HepG2 (cell line): ENCODE measurements around the gene PTPRC. TPM values are rescaled to one million over a fixed set of nuclear protein-coding genes. Genes with fewer than 3 reads are reported as not detected.

Experiments used
- ATAC-seq: fragments of 200-7000 bp; cut with Tn5 transposase; 3 replicates; pipeline ENCODE4 v1.9.1; 2020; ENCODE audit warnings: mild to moderate bottlenecking, moderate library complexity
- BruUV-seq: library from RNA; stranded (reverse); fragments of 400-500 nt; replicated peaks from 2 replicates; lab custom pipeline; 2021; lab: Mats Ljungman, UMichigan
- CTCF ChIA-PET: fragments of 300-600 bp; formaldehyde crosslinking; extraction: SDS; loops from one replicate; lab custom pipeline; 2021; ENCODE audit warnings: low total read pairs, inconsistent platforms, low intra/inter-chr PET ratio; lab: Yijun Ruan, JAX
- POLR2A ChIA-PET: fragments of 350-600 bp; sonication (Branson Sonifier 250); formaldehyde crosslinking; loops from one replicate; lab custom pipeline; 2020; ENCODE audit warnings: antibody characterized with exemption, inconsistent platforms; lab: Yijun Ruan, JAX
- DNase-seq: peaks from one replicate; pipeline ENCODE4 v3.0.0-alpha.2; 2015; ENCODE audit warnings: low spot score
- FAIRE-seq: peaks from 3 replicates; lab custom pipeline; 2011; peaks lifted over from hg19 to GRCh38; lab: Jason Lieb, UNC
- H2AFZ ChIP-seq: one replicate; pipeline ENCODE4 v1.6.1; 2011; ENCODE audit warnings: low read length, inconsistent platforms
- H3K27ac ChIP-seq: fragments of 300-600 bp; 3 replicates; pipeline ENCODE4 v1.8.0; 2011; ENCODE audit warnings: mixed run types, mild to moderate bottlenecking, mixed read lengths, low read length, inconsistent platforms; ENCODE audit not compliant: insufficient read depth; ENCODE audit errors: extremely low read length
- H3K27me3 ChIP-seq, 2 experiments: fragments of 200-600 bp in 1 of 2; 2 replicates in 1 of 2; 3 replicates in 1 of 2; pipeline versions ENCODE4 v1.6.0 to v1.8.0; 2011; ENCODE audit warnings: low read length in 2 of 2, mild to moderate bottlenecking in 2 of 2, moderate library complexity in 2 of 2, inconsistent platforms in 1 of 2; ENCODE audit not compliant: insufficient read depth in 2 of 2, control insufficient read depth in 1 of 2
- H3K36me3 ChIP-seq, 2 experiments: fragments of 200-600 bp in 1 of 2; replicated peaks in 1 of 2; 2 replicates in 1 of 2; 3 replicates in 1 of 2; pipeline versions ENCODE4 v1.5.1 to v1.8.0; 2011; ENCODE audit warnings: low read length in 2 of 2, inconsistent platforms in 1 of 2; ENCODE audit not compliant: insufficient read depth in 2 of 2, control insufficient read depth in 1 of 2
- H3K4me1 ChIP-seq: 2 replicates; pipeline ENCODE4 v1.5.1; 2012; ENCODE audit warnings: low read length, inconsistent platforms; ENCODE audit not compliant: insufficient read depth
- H3K4me2 ChIP-seq: 2 replicates; pipeline ENCODE4 v1.6.0; 2011; ENCODE audit warnings: low read depth, low read length, inconsistent platforms
- H3K4me3 ChIP-seq, 3 experiments: fragments of 200-600 bp in 1 of 3; sonication (generic), shearing (Covaris generic) in 1 of 3; replicated peaks in 1 of 3; 2 replicates each; pipeline ENCODE4 v1.5.1; 2011 to 2016; ENCODE audit warnings: low read length in 3 of 3, inconsistent platforms in 2 of 3, low read depth in 2 of 3, mild to moderate bottlenecking in 2 of 3, control low read depth in 1 of 3, mixed read lengths in 1 of 3; ENCODE audit not compliant: insufficient read depth in 1 of 3
- H3K79me2 ChIP-seq: one replicate; pipeline ENCODE4 v1.6.1; 2011; ENCODE audit warnings: low read length, inconsistent platforms; ENCODE audit not compliant: insufficient read depth
- H3K9ac ChIP-seq: 2 replicates; pipeline ENCODE4 v1.6.0; 2011; ENCODE audit warnings: mild to moderate bottlenecking, low read depth, low read length, inconsistent platforms; ENCODE audit not compliant: insufficient read depth
- H3K9me3 ChIP-seq: 2 replicates; pipeline ENCODE4 v1.5.1; 2012; ENCODE audit warnings: mild to moderate bottlenecking, low read length
- H4K20me1 ChIP-seq: 2 replicates; pipeline ENCODE4 v1.6.0; 2011; ENCODE audit warnings: inconsistent platforms, mild to moderate bottlenecking, low read length, moderate library complexity; ENCODE audit not compliant: insufficient read depth
- ATM ChIP-seq: fragments of 450-650 bp; IDR thresholded peaks from 2 replicates; pipeline ENCODE4 v1.7.1; 2017; ENCODE audit warnings: mild to moderate bottlenecking, borderline replicate concordance
- KLF9 ChIP-seq: IDR thresholded peaks from 2 replicates; pipeline ENCODE4 v1.6.1; 2016; ENCODE audit warnings: low read depth
- ZNF292 ChIP-seq: sonication (generic); formaldehyde crosslinking; IDR thresholded peaks from 2 replicates; pipeline ENCODE4 v1.8.1; 2022; ENCODE audit warnings: mild to moderate bottlenecking, low read depth, missing genetic modification reagents, borderline replicate concordance
- WGBS: methylation state at CpG from one replicate; pipeline ENCODE4 v1.1.6; 2017; ENCODE audit warnings: low lambda C conversion rate; 5-methylcytosine and 5-hydroxymethylcytosine counted together
- in situ Hi-C: cut with HindIII; loops from 2 replicates; pipeline ENCODE4 v1.10.0; 2017; ENCODE audit warnings: low pct_unique_long_range_greater_than_20kb; ENCODE audit not compliant: extremely low pct_ligation_motif_present
- intact Hi-C: fragments of 100-400 bp; cut with micrococcal nuclease; formaldehyde crosslinking; loops from one replicate; pipeline ENCODE4 v1.10.0; 2022; ENCODE audit not compliant: unreplicated experiment
- polyA plus RNA-seq, 8 experiments: library from polyadenylated mRNA; depleted of rRNA in 3 of 8; stranded (reverse) in 7 of 8; unstranded in 1 of 8; fragments of >200 nt; fragmentation: Illumina TruSeq in 4 of 8; extraction: Trizol in 4 of 8; gene quantifications; 2 replicates each; pipeline versions ENCODE4 v1.2.1 to v1.2.3, GENCODE V29; 2011 to 2016; ENCODE audit warnings: low read depth in 4 of 8, missing spikeins in 1 of 8, mixed read lengths in 1 of 8; ENCODE audit not compliant: insufficient read depth in 1 of 8
- total RNA-seq, 5 experiments: library from RNA; depleted of rRNA; stranded (reverse); fragments of >200 nt; fragmentation: Illumina TruSeq; extraction: Trizol; gene quantifications; 2 replicates each; pipeline ENCODE4 v1.2.3, GENCODE V29; 2016; ENCODE audit warnings: low read depth in 1 of 5
- TF ChIP-seq, protein P1 (sequence below): sonication (generic); formaldehyde crosslinking; IDR thresholded peaks from 2 replicates; pipeline ENCODE4 v1.4.0; 2020; ENCODE audit warnings: missing genetic modification reagents, low read depth, mild to moderate bottlenecking, borderline replicate concordance
- TF ChIP-seq, protein P2 (sequence below): sonication (generic); formaldehyde crosslinking; IDR thresholded peaks from 2 replicates; pipeline ENCODE4 v1.4.0; 2020; ENCODE audit warnings: mild to moderate bottlenecking, low read depth, missing genetic modification reagents
- TF ChIP-seq, protein P3 (sequence below): IDR thresholded peaks from 2 replicates; pipeline ENCODE4 v1.6.1; 2016; ENCODE audit warnings: low read depth, control low read depth

The PTPRC gene
- total and polyA plus RNA-seq, 2 of the 13 experiments (the other 11 are each of a cell fraction or from before 2014, with no cell fraction given), result not detected

DNA sequence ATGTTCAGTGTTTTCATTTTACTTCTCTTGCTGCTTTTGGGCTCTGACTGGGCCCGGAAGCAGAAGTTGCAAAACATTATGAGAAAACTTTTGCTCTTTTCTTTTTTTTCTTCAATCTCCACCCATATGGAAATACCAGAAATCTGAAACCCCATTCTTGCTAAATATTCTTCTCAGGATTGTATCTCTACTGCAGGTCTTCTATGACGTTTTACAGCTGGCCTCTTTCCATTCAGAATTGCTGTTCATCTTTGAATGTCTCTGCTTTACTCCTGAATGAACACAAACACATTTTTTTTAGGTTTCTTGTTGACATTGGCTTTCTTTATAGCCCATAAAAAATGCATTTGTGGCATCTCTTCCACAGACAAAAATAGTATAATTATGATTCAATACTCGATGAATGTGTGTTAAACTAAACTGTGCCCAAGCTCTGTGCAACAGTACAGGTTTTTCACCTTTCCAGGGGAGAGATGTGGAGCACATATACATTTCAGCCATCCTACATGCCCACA is 18.8 kb downstream of the PTPRC start:
- Histone ChIP-seq H3K27ac (no peak overlapping the region), H3K4me2 (no peak overlapping the region), H3K9me3 (no peaks in the 10 kb centered on the region), H3K9ac (no peak overlapping the region), H3K36me3 (no peaks in the 10 kb centered on the region), H2AFZ (no peak overlapping the region), H3K79me2 (no peaks in the 10 kb centered on the region), H3K4me3 (no peak overlapping the region), H3K27me3 (no peaks in the 10 kb centered on the region), H3K4me1 (no peaks in the 10 kb centered on the region), H4K20me1 (no peaks in the 10 kb centered on the region)
- ChIA-PET POLR2A (no interaction called here), CTCF (no interaction called here)
- TF ChIP-seq ZNF292 (CRISPR knock-in tag), result no peak
- TF ChIP-seq, protein P1, sequence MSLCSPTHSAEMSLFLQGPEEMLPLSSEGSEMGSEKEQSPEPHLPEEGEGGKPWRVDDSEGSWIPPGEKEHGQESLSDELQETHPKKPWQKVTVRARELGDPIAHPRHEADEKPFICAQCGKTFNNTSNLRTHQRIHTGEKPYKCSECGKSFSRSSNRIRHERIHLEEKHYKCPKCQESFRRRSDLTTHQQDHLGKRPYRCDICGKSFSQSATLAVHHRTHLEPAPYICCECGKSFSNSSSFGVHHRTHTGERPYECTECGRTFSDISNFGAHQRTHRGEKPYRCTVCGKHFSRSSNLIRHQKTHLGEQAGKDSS (CRISPR knock-in tag), result no peak
- TF ChIP-seq KLF9, result no peak
- TF ChIP-seq, protein P2, sequence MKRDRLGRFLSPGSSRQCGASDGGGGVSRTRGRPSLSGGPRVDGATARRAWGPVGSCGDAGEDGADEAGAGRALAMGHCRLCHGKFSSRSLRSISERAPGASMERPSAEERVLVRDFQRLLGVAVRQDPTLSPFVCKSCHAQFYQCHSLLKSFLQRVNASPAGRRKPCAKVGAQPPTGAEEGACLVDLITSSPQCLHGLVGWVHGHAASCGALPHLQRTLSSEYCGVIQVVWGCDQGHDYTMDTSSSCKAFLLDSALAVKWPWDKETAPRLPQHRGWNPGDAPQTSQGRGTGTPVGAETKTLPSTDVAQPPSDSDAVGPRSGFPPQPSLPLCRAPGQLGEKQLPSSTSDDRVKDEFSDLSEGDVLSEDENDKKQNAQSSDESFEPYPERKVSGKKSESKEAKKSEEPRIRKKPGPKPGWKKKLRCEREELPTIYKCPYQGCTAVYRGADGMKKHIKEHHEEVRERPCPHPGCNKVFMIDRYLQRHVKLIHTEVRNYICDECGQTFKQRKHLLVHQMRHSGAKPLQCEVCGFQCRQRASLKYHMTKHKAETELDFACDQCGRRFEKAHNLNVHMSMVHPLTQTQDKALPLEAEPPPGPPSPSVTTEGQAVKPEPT (CRISPR knock-in tag), result no peak
- TF ChIP-seq, protein P3, sequence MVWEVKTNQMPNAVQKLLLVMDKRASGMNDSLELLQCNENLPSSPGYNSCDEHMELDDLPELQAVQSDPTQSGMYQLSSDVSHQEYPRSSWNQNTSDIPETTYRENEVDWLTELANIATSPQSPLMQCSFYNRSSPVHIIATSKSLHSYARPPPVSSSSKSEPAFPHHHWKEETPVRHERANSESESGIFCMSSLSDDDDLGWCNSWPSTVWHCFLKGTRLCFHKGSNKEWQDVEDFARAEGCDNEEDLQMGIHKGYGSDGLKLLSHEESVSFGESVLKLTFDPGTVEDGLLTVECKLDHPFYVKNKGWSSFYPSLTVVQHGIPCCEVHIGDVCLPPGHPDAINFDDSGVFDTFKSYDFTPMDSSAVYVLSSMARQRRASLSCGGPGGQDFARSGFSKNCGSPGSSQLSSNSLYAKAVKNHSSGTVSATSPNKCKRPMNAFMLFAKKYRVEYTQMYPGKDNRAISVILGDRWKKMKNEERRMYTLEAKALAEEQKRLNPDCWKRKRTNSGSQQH (CRISPR knock-in tag), result no peak
- TF ChIP-seq ATM, result no peak
- DNase-seq, result no peak
- no peak for ATAC-seq
- in situ Hi-C loops, result no loop called here
- FAIRE-seq, result no peak
- BruUV-seq, result no TSS peak
- under 1% methylated on average over 3 of the region's 3 CpGs for WGBS
- intact Hi-C loops, result no loop called here
